Measurements from ENCODE around the gene SMCO3. TPM values are rescaled to one million over a fixed set of nuclear protein-coding genes. Genes with fewer than 3 reads are reported as not detected.

The SMCO3 gene
- polyA plus RNA-seq, 2 of the 4 experiments (the other 2 are of a cell fraction) = 0.06 TPM; not detected in 1

- DNase-seq (ENCODE audit: low read depth in 1 of 2, low spot score in 1 of 2) = peak in 1 of 2 experiments; percentile 27
- POLR2A ChIA-PET = interaction anchor here (0.6 to 3.1 kb wide), 21 partner anchors 9 to 552 kb away, joined by 3 to 68 read pairs (median 5); partner anchors contain the start of genes ATF7IP, C12orf60, RERG and WBP11
- no peak for ATAC-seq
These were observed 42.3 kb downstream of the SMCO3 start for GRCh38 chr12:14771651-14772137.

GRCh38 chr12:14770496-14771461 lies 43.2 kb downstream of the SMCO3 start:
- no peaks in the 10 kb centered on the region for H3K9me3 ChIP-seq
- H3K27ac ChIP-seq = peak overlapping the region; percentile 88 to 97
- CTCF ChIA-PET = interaction anchor here (0.6 to 3.6 kb wide), 20 partner anchors 7 to 1674 kb away, joined by 3 to 21 read pairs (median 4); partner anchors contain the start of gene RERG
- POLR2A ChIA-PET = interaction anchor here (0.5 to 3.1 kb wide), 29 partner anchors 9 to 553 kb away, joined by 3 to 68 read pairs (median 5); partner anchors contain the start of genes ATF7IP, C12orf60, RERG and WBP11
- peak; percentile 36 to 51 for ATAC-seq
- H3K4me3 ChIP-seq = peak overlapping the region; percentile 79
- under 1% methylated on average over 56 of the region's 56 CpGs for WGBS (ENCODE audit: missing lambda C conversion rate)
- peak; percentile 84 to 98 for DNase-seq (ENCODE audit: low read depth in 1 of 2, low spot score in 1 of 2)
- H3K4me1 ChIP-seq = peaks cover 21% of the 10 kb centered on the region
- no peak for FAIRE-seq
- H3K4me2 ChIP-seq = peak overlapping the region; percentile 71
- TF ChIP-seq CHD2 (IDR thresholded peaks at IDR 0.05; ENCODE audit: low read length, partially characterized antibody) (peak; percentile 33), HMGXB4 (CRISPR knock-in tag; IDR thresholded peaks at IDR 0.05; ENCODE audit: borderline replicate concordance) (peak; percentile 92; the same call in 1 of the 2 replicates), HOXA7 (CRISPR knock-in tag; IDR thresholded peaks at IDR 0.05) (peak; percentile 85; the same call in 1 of the 2 replicates), RAD21 (conservative IDR thresholded peaks at IDR 0.05 in 1 of 2, IDR thresholded peaks at IDR 0.05 in 1 of 2) (no peak), HDAC2 (IDR thresholded peaks at IDR 0.05) (no peak), USF2 (IDR thresholded peaks at IDR 0.05) (no peak), HOXB13 (CRISPR knock-in tag; IDR thresholded peaks at IDR 0.05; ENCODE audit: low read depth) (0 out of 2 replicates have a peak, but pooled peaks have one; percentile 37), TP53 (CRISPR knock-in tag; IDR thresholded peaks at IDR 0.05) (peak; percentile 88; the same call in 1 of the 2 replicates), ESRRA (IDR thresholded peaks at IDR 0.05; ENCODE audit: borderline replicate concordance, low read length) (no peak), MAFK (IDR thresholded peaks at IDR 0.05; ENCODE audit: partially characterized antibody) (peak; percentile 99), PHF8 (IDR thresholded peaks at IDR 0.05; ENCODE audit: borderline replicate concordance, low read depth) (peak; percentile 81; the same call in 1 of the 2 replicates), ZFP36 (IDR thresholded peaks at IDR 0.05; ENCODE audit: borderline replicate concordance, partially characterized antibody) (peak; percentile 1), MAZ (IDR thresholded peaks at IDR 0.05; ENCODE audit: borderline replicate concordance, low read depth, low read length) (no peak), POLR2AphosphoS2 (conservative IDR thresholded peaks at IDR 0.05; ENCODE audit: low read length) (no peak), GATA3 (IDR thresholded peaks at IDR 0.05; ENCODE audit: borderline replicate concordance) (peak; percentile 47; the same call in 1 of the 2 replicates), EP300 (IDR thresholded peaks at IDR 0.05) (peak; percentile 43 to 50; a peak in 2 of 5 replicates), PBX3 (IDR thresholded peaks at IDR 0.05) (peak; percentile 56; the same call in 1 of the 2 replicates), HES2 (IDR thresholded peaks at IDR 0.05) (no peak), CHD4 (IDR thresholded peaks at IDR 0.05; ENCODE audit: borderline replicate concordance) (no peak), POLR2A (IDR thresholded peaks at IDR 0.05; ENCODE audit: low read length) (peak; percentile 98), BCL3 (IDR thresholded peaks at IDR 0.05) (peak; percentile 95), HOXB5 (CRISPR knock-in tag; IDR thresholded peaks at IDR 0.05) (0 out of 2 replicates have a peak, but pooled peaks have one; percentile 44), E2F6 (IDR thresholded peaks at IDR 0.05; ENCODE audit: borderline replicate concordance, low read depth) (peak; percentile 67; the same call in 1 of the 2 replicates), JUN (IDR thresholded peaks at IDR 0.05) (peak; percentile 99 to 100), TFCP2L1 (CRISPR knock-in tag; IDR thresholded peaks at IDR 0.05) (peak; percentile 80), MAX (IDR thresholded peaks at IDR 0.05) (peak; percentile 72; the same call in 1 of the 2 replicates), CBX2 (IDR thresholded peaks at IDR 0.05; ENCODE audit: borderline replicate concordance, low read depth) (no peak)

More at GRCh38 chr12:14771651-14772137, 42.3 kb downstream of the SMCO3 start:
- FAIRE-seq = no peak
- Histone ChIP-seq H3K4me3 (peak overlapping the region; percentile 79), H3K4me2 (peak overlapping the region; percentile 71), H3K9me3 (no peaks in the 10 kb centered on the region), H3K4me1 (peaks cover 30% of the 10 kb centered on the region), H3K27ac (peak overlapping the region; percentile 88 to 97)
- CTCF ChIA-PET = interaction anchor here (0.8 to 3.6 kb wide), 4 partner anchors 34 to 224 kb away, joined by 3 to 21 read pairs (median 5); no protein-coding TSS in a partner anchor
- WGBS (ENCODE audit: missing lambda C conversion rate) = 43% methylated on average over 4 of the region's 6 CpGs
- TF ChIP-seq ZC3H11A (IDR thresholded peaks at IDR 0.05) (no peak), FOSL2 (IDR thresholded peaks at IDR 0.05) (no peak), FOSL2 (CRISPR knock-in tag; IDR thresholded peaks at IDR 0.05) (peak; percentile 79)

Measured in A549 (cell line).